A549 (cell line): Measurements from ENCODE around the gene CCR5AS.
"Not testable (repeated sequence)": the region's sequence is repeated elsewhere in the genome, so short reads cannot be mapped to it uniquely, and the experiment has no call there.

ENCODE experiments used
- JUN ChIP-seq, 2 experiments: fragments of >200 bp; sonication (Bioruptor Twin); formaldehyde crosslinking; IDR thresholded peaks; 2 replicates in 1 of 2; 3 replicates in 1 of 2; pipeline ENCODE4 v1.6.1; 2016 to 2017
- MAZ ChIP-seq: fragments of 150-350 bp; IDR thresholded peaks from 2 replicates; pipeline ENCODE4 v1.6.1; 2014; ENCODE audit warnings: antibody characterized with exemption, low read depth, low read length, borderline replicate concordance
- PHF8 ChIP-seq: fragments of 200-600 bp; sonication (generic); IDR thresholded peaks from 2 replicates; pipeline ENCODE4 v1.6.1; 2016; ENCODE audit warnings: low read depth, mild to moderate bottlenecking, antibody characterized with exemption, moderate library complexity, borderline replicate concordance
- POLR2A ChIP-seq: IDR thresholded peaks from 2 replicates; pipeline ENCODE4 v1.6.1; 2012; ENCODE audit warnings: mild to moderate bottlenecking, low read length
- RNF2 ChIP-seq: fragments of 200-600 bp; sonication (generic); IDR thresholded peaks from 2 replicates; pipeline ENCODE4 v1.6.1; 2016; ENCODE audit warnings: low read depth, mild to moderate bottlenecking, antibody characterized with exemption, moderate library complexity, borderline replicate concordance
- ZFP36 ChIP-seq: fragments of 450-650 bp; IDR thresholded peaks from 2 replicates; pipeline ENCODE4 v1.6.1; 2014; ENCODE audit warnings: borderline replicate concordance; ENCODE audit not compliant: partially characterized antibody
- TF ChIP-seq, protein P1 (sequence below): fragments of >200 bp; sonication (Bioruptor Twin); formaldehyde crosslinking; IDR thresholded peaks from 3 replicates; pipeline ENCODE4 v1.5.1; 2016

GRCh38 chr3:46391526-46391925 is 15.3 kb downstream of the CCR5AS start:
- TF ChIP-seq PHF8; POLR2A; JUN (IDR thresholded peaks at IDR 0.05); RNF2; MAZ; ZFP36: not testable (repeated sequence)
- TF ChIP-seq, protein P1, sequence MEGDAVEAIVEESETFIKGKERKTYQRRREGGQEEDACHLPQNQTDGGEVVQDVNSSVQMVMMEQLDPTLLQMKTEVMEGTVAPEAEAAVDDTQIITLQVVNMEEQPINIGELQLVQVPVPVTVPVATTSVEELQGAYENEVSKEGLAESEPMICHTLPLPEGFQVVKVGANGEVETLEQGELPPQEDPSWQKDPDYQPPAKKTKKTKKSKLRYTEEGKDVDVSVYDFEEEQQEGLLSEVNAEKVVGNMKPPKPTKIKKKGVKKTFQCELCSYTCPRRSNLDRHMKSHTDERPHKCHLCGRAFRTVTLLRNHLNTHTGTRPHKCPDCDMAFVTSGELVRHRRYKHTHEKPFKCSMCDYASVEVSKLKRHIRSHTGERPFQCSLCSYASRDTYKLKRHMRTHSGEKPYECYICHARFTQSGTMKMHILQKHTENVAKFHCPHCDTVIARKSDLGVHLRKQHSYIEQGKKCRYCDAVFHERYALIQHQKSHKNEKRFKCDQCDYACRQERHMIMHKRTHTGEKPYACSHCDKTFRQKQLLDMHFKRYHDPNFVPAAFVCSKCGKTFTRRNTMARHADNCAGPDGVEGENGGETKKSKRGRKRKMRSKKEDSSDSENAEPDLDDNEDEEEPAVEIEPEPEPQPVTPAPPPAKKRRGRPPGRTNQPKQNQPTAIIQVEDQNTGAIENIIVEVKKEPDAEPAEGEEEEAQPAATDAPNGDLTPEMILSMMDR, result not testable (repeated sequence)
